Left lung (tissue), 10 donors: Measurements from ENCODE around the gene SLC30A2. TPM values are rescaled to one million over a fixed set of nuclear protein-coding genes. Genes with fewer than 3 reads are reported as not detected.
A peak's percentile ranks its signal among the peaks of the same experiment; 100 is the strongest.

Source experiments
- ATAC-seq: fragments of 200-7000 bp; cut with Tn5 transposase; one replicate; pipeline ENCODE4 v1.9.1; 2020; ENCODE audit warnings: moderate library complexity
- DNase-seq, 4 donors: peaks; one replicate each; pipeline ENCODE4 v3.0.0-alpha.2; 2013 to 2020
- H3K27ac ChIP-seq, 2 donors: fragments of 200-600 bp; sonication (generic) in 1 of 2; one replicate each; pipeline versions ENCODE4 v1.5.0 to v1.8.0; 2020 to 2021
- H3K27me3 ChIP-seq, 2 donors: fragments of 200-600 bp; sonication (generic) in 1 of 2; one replicate each; pipeline versions ENCODE4 v1.5.0 to v1.8.0; 2020 to 2021
- H3K36me3 ChIP-seq, 2 donors: fragments of 200-600 bp; sonication (generic) in 1 of 2; one replicate each; pipeline versions ENCODE4 v1.5.0 to v1.8.0; 2020 to 2021
- H3K4me1 ChIP-seq, 2 donors: fragments of 200-600 bp; one replicate each; pipeline ENCODE4 v1.8.0; 2021
- H3K4me3 ChIP-seq, 2 donors: fragments of 200-600 bp; sonication (generic) in 1 of 2; one replicate each; pipeline versions ENCODE4 v1.5.0 to v1.8.0; 2020 to 2021; ENCODE audit warnings: mild to moderate bottlenecking in 1 of 2
- H3K9me3 ChIP-seq, 2 donors: fragments of 200-600 bp; sonication (generic) in 1 of 2; one replicate each; pipeline versions ENCODE4 v1.5.0 to v1.8.0; 2020 to 2021
- CTCF ChIP-seq, 2 donors: fragments of 200-600 bp; sonication (generic) in 1 of 2; IDR thresholded peaks; one replicate each; pipeline versions ENCODE4 v1.5.0 to v1.8.0; 2021; ENCODE audit warnings: antibody characterized with exemption in 2 of 2
- intact Hi-C, 2 donors: fragments of 100-400 bp; cut with DNase I; formaldehyde crosslinking; loops; one replicate each; pipeline versions ENCODE4 v1.11.2 to v1.14.2; 2022
- polyA plus RNA-seq, 6 donors: library from polyadenylated mRNA; unstranded; fragments of 120-200 nt; gene quantifications; one replicate each; pipeline ENCODE4 v1.2.1, GENCODE V29; 2013; ENCODE audit not compliant: insufficient read length in 6 of 6
- total RNA-seq, 2 donors: library from RNA; stranded (reverse); fragmentation: NEBNext Ultra II Directional; extraction: Animal tissue kit (Norgen Biotek cat#: 25700); gene quantifications; one replicate each; pipeline ENCODE4 v1.2.1, GENCODE V29; 2021
- donor health status: DM: no; HTN: yes; CAD: no.
- donor health status: DM: no; HTN: no; CAD: no.

SLC30A2 gene
- total and polyA plus RNA-seq, 8 donors, result 0.14 to 0.29 (median 0.27) TPM; not detected in 1

GRCh38 chr1:26031611-26032220 is 14.2 kb downstream of the SLC30A2 start:
- TF ChIP-seq CTCF (IDR thresholded peaks at IDR 0.05), result no peak
- Histone ChIP-seq H3K4me1 (peaks cover 0 to 14% of the 10 kb centered on the region in 2 donors), H3K36me3 (no peaks in the 10 kb centered on the region), H3K27ac (no peak overlapping the region), H3K9me3 (no peaks in the 10 kb centered on the region), H3K27me3 (peaks cover 0 to 20% of the 10 kb centered on the region in 2 donors), H3K4me3 (no peak overlapping the region)
- ATAC-seq (no peak), DNase-seq (no peak)
- intact Hi-C loops, result loop anchor here in 1 of 2 donors (10.0 kb wide), 1 partner anchor 133 kb away; the partner anchor contains the start of genes C1orf232 and ZNF593

- no peak overlapping the region for H3K27ac ChIP-seq
- no peak for TF ChIP-seq CTCF (IDR thresholded peaks at IDR 0.05)
- ATAC-seq (no peak), DNase-seq (no peak)
- H3K27me3 ChIP-seq, result peaks cover 0 to 16% of the 10 kb centered on the region in 2 donors
- H3K9me3 ChIP-seq, result no peaks in the 10 kb centered on the region
- peaks cover 0 to 9% of the 10 kb centered on the region in 2 donors for H3K4me1 ChIP-seq
- intact Hi-C loops, result loop anchor here in 1 of 2 donors (10.0 kb wide), 1 partner anchor 134 kb away; the partner anchor contains the start of genes C1orf232 and ZNF593
- no peak overlapping the region for H3K4me3 ChIP-seq
- no peaks in the 10 kb centered on the region for H3K36me3 ChIP-seq
These were observed 14.7 kb downstream of the SLC30A2 start for GRCh38 chr1:26031196-26031595.

DNA sequence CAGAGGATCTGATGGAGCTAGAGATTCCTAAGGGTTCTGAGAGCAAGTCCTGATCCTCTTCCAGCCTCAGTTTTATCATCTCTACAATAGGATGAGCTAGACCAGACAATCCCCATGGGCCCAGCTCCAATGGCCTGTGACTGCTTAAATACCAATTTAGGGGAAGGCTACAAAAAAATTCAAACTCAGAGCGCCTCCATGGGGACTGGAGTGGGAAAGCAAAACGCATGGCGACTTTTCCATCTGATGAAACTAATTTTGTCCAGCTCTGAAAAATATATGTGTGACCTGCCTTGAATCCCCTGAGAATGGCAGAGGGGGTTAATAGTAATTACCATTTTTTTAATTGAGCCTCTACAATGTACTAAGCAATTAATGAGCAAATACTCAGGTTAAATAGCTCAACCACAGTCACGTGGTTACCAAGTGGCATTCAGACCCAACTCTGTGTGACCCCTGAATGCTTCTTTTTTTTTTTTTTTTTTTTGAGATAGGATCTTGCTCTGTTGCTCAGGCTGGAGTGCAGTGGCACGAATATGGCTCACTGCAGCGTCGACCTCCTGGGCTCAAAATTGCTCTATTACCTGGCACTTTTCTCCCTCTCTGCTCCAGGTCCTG is 15.9 kb downstream of the SLC30A2 start:
- no peak for TF ChIP-seq CTCF (IDR thresholded peaks at IDR 0.05)
- H3K27me3 ChIP-seq, result peaks cover 0 to 16% of the 10 kb centered on the region in 2 donors
- no peaks in the 10 kb centered on the region for H3K36me3 ChIP-seq
- no peak overlapping the region for H3K4me3 ChIP-seq
- no peaks in the 10 kb centered on the region for H3K9me3 ChIP-seq
- H3K4me1 ChIP-seq, result peaks cover 0 to 4% of the 10 kb centered on the region in 2 donors
- DNase-seq (no peak), ATAC-seq (no peak)
- intact Hi-C loops, result loop anchor here in 1 of 2 donors (10.0 kb wide), 1 partner anchor 135 kb away; the partner anchor contains the start of genes C1orf232 and ZNF593
- no peak overlapping the region for H3K27ac ChIP-seq

- H3K4me1 ChIP-seq, result no peaks in the 10 kb centered on the region
- H3K36me3 ChIP-seq, result no peaks in the 10 kb centered on the region
- H3K27me3 ChIP-seq, result peaks cover 0 to 9% of the 10 kb centered on the region in 2 donors
- ATAC-seq, result no peak
- no peak overlapping the region for H3K4me3 ChIP-seq
- no peaks in the 10 kb centered on the region for H3K9me3 ChIP-seq
- peak in 1 of 4 donors; percentile 62 for DNase-seq
- H3K27ac ChIP-seq, result no peak overlapping the region
- TF ChIP-seq CTCF (IDR thresholded peaks at IDR 0.05), result no peak
- intact Hi-C loops, result no loop called here
These were observed 16.7 kb downstream of the SLC30A2 start for GRCh38 chr1:26029054-26029863.
